Right lobe of liver (tissue), 4 donors: ENCODE measurements around the gene CLIP2.

ENCODE experiments used
- POLR2A ChIP-seq: fragments of 450-650 bp; IDR thresholded peaks from one replicate; pipeline ENCODE4 v1.6.1; 2017; ENCODE audit warnings: antibody characterized with exemption, mild to moderate bottlenecking
- TF ChIP-seq, protein P1 (sequence below), 4 donors: fragments of 200-600 bp in 3 of 4; fragments of 450-650 bp in 1 of 4; IDR thresholded peaks; one replicate each; pipeline versions ENCODE4 v1.5.1 to v1.8.0; 2016 to 2022; ENCODE audit warnings: antibody characterized with exemption in 4 of 4, mild to moderate bottlenecking in 2 of 4
- donor health status: DM: no; HTN: no; CAD: no.
- donor health status: DM: no; HTN: no; CAD: no.
- donor health status: DM: no; HTN: yes; CAD: no.

DNA sequence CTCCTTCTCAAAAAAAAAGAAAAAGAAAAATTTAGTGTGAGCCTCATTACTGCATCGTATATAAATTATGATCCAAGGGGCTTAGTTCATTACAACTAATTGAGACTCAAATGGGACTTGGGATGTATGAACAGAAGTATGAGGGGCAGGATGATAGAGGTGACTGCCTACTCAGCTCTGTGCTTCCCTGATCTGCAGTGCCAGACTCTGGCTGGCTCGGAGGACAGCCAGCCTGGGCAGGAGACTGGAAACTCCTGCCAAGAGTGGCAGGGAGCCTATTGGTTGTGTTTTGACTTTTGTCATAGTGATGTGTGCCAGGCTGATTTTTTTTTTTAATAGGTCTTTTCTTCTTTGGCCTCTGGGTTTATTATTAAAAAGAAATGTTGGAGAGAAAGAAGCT, 90.7 kb downstream of the CLIP2 start:
- TF ChIP-seq POLR2A: no peak
- TF ChIP-seq, protein P1, sequence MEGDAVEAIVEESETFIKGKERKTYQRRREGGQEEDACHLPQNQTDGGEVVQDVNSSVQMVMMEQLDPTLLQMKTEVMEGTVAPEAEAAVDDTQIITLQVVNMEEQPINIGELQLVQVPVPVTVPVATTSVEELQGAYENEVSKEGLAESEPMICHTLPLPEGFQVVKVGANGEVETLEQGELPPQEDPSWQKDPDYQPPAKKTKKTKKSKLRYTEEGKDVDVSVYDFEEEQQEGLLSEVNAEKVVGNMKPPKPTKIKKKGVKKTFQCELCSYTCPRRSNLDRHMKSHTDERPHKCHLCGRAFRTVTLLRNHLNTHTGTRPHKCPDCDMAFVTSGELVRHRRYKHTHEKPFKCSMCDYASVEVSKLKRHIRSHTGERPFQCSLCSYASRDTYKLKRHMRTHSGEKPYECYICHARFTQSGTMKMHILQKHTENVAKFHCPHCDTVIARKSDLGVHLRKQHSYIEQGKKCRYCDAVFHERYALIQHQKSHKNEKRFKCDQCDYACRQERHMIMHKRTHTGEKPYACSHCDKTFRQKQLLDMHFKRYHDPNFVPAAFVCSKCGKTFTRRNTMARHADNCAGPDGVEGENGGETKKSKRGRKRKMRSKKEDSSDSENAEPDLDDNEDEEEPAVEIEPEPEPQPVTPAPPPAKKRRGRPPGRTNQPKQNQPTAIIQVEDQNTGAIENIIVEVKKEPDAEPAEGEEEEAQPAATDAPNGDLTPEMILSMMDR (IDR thresholded peaks at IDR 0.05): no peak
